DND-41 (cell line): ENCODE data around the gene SLC25A13.

Experiments
- ATAC-seq: fragments of 200-7000 bp; cut with Tn5 transposase; 3 replicates; pipeline ENCODE4 v1.9.1; 2021; ENCODE audit warnings: low read depth; ENCODE audit not compliant: insufficient read depth
- DNase-seq: peaks from one replicate; pipeline ENCODE4 v3.0.0-alpha.2; 2020
- H2AFZ ChIP-seq: 2 replicates; pipeline ENCODE4 v1.6.0; 2012; ENCODE audit warnings: low read depth, low read length
- H3K27ac ChIP-seq: 2 replicates; pipeline ENCODE4 v1.5.1; 2012; ENCODE audit warnings: low read length, inconsistent platforms
- H3K27me3 ChIP-seq: fragments of 200-600 bp; sonication (generic); 2 replicates; pipeline ENCODE4 v1.6.0; 2012; ENCODE audit warnings: low read length, mild to moderate bottlenecking, inconsistent platforms; ENCODE audit not compliant: insufficient read depth, poor library complexity
- H3K36me3 ChIP-seq: 2 replicates; pipeline ENCODE4 v1.5.1; 2012; ENCODE audit warnings: low read length, inconsistent platforms; ENCODE audit not compliant: insufficient read depth
- H3K4me1 ChIP-seq: 2 replicates; pipeline ENCODE4 v1.5.1; 2012; ENCODE audit warnings: mild to moderate bottlenecking, low read length; ENCODE audit not compliant: insufficient read depth
- H3K4me2 ChIP-seq: 2 replicates; pipeline ENCODE4 v1.6.0; 2012; ENCODE audit warnings: mild to moderate bottlenecking, moderate library complexity, low read length, inconsistent platforms; ENCODE audit not compliant: insufficient read depth
- H3K4me3 ChIP-seq, 2 experiments: fragments of 200-600 bp in 1 of 2; shearing (Covaris generic) in 1 of 2; 2 replicates each; pipeline ENCODE4 v1.5.1; 2012 to 2016; ENCODE audit warnings: inconsistent platforms in 2 of 2, low read length in 2 of 2, mild to moderate bottlenecking in 2 of 2, low read depth in 1 of 2, moderate library complexity in 1 of 2
- H3K79me2 ChIP-seq: 2 replicates; pipeline ENCODE4 v1.6.0; 2012; ENCODE audit warnings: low read length, inconsistent platforms; ENCODE audit not compliant: insufficient read depth
- H3K9ac ChIP-seq: 2 replicates; pipeline ENCODE4 v1.6.0; 2012; ENCODE audit warnings: low read depth, mild to moderate bottlenecking, inconsistent platforms, low read length, moderate library complexity
- H3K9me3 ChIP-seq: 2 replicates; pipeline ENCODE4 v1.5.1; 2012; ENCODE audit warnings: low read length, moderate library complexity, mild to moderate bottlenecking, inconsistent platforms; ENCODE audit not compliant: insufficient read depth, severe bottlenecking
- H4K20me1 ChIP-seq: 2 replicates; pipeline ENCODE4 v1.6.0; 2012; ENCODE audit warnings: low read length; ENCODE audit not compliant: insufficient read depth
- CTCF ChIP-seq: IDR thresholded peaks from 2 replicates; pipeline ENCODE4 v1.5.1; 2012; ENCODE audit warnings: borderline replicate concordance, low read length, moderate library complexity, mild to moderate bottlenecking; ENCODE audit not compliant: poor library complexity, severe bottlenecking; ENCODE audit errors: extremely low read depth
- EZH2 ChIP-seq: IDR thresholded peaks from 3 replicates; pipeline ENCODE4 v1.6.1; 2012; ENCODE audit warnings: borderline replicate concordance, low read depth, mild to moderate bottlenecking, moderate library complexity, low read length, inconsistent platforms; ENCODE audit not compliant: severe bottlenecking

SLC25A13 gene

GRCh38 chr7:96188174-96188581 lies 133.7 kb downstream of the SLC25A13 start:
- DNase-seq = no peak

GRCh38 chr7:96187735-96188134 lies 134.2 kb downstream of the SLC25A13 start:
- no peak for TF ChIP-seq CTCF
- no peak for TF ChIP-seq EZH2
- Histone ChIP-seq H3K4me1 (no peaks in the 10 kb centered on the region), H3K36me3 (no peaks in the 10 kb centered on the region), H3K79me2 (no peaks in the 10 kb centered on the region), H3K9ac (no peak overlapping the region), H2AFZ (no peak overlapping the region), H3K4me3 (no peak overlapping the region), H4K20me1 (no peaks in the 10 kb centered on the region), H3K4me2 (no peak overlapping the region), H3K27me3 (no peaks in the 10 kb centered on the region), H3K27ac (no peak overlapping the region), H3K9me3 (no peaks in the 10 kb centered on the region)
- ATAC-seq (no peak), DNase-seq (no peak)

More at GRCh38 chr7:96188174-96188581, 133.7 kb downstream of the SLC25A13 start:
- Histone ChIP-seq H4K20me1 (no peaks in the 10 kb centered on the region), H3K36me3 (no peaks in the 10 kb centered on the region), H3K79me2 (no peaks in the 10 kb centered on the region), H3K4me1 (no peaks in the 10 kb centered on the region), H3K9ac (no peak overlapping the region), H3K4me2 (no peak overlapping the region), H3K27me3 (no peaks in the 10 kb centered on the region), H2AFZ (no peak overlapping the region), H3K9me3 (no peaks in the 10 kb centered on the region), H3K27ac (no peak overlapping the region), H3K4me3 (no peak overlapping the region)
- TF ChIP-seq CTCF = no peak
- no peak for TF ChIP-seq EZH2
- ATAC-seq = no peak

- H3K4me3 ChIP-seq = no peak overlapping the region
- H4K20me1 ChIP-seq = no peaks in the 10 kb centered on the region
- H3K79me2 ChIP-seq = no peaks in the 10 kb centered on the region
- H3K9me3 ChIP-seq = no peaks in the 10 kb centered on the region
- TF ChIP-seq CTCF (no peak), EZH2 (no peak)
- no peaks in the 10 kb centered on the region for H3K36me3 ChIP-seq
- H2AFZ ChIP-seq = no peak overlapping the region
- H3K4me1 ChIP-seq = no peaks in the 10 kb centered on the region
- no peak overlapping the region for H3K9ac ChIP-seq
- no peaks in the 10 kb centered on the region for H3K27me3 ChIP-seq
- H3K27ac ChIP-seq = no peak overlapping the region
- H3K4me2 ChIP-seq = no peak overlapping the region
- no peak for DNase-seq
- ATAC-seq = no peak
These were observed 137.1 kb downstream of the SLC25A13 start for GRCh38 chr7:96184783-96185182.

GRCh38 chr7:96183163-96183670 lies 138.7 kb downstream of the SLC25A13 start:
- H3K27me3 ChIP-seq = no peaks in the 10 kb centered on the region
- no peaks in the 10 kb centered on the region for H3K9me3 ChIP-seq
- no peak for ATAC-seq
- no peaks in the 10 kb centered on the region for H3K4me1 ChIP-seq
- TF ChIP-seq EZH2 = no peak
- TF ChIP-seq CTCF = no peak
- no peak for DNase-seq
- no peaks in the 10 kb centered on the region for H4K20me1 ChIP-seq
- H3K79me2 ChIP-seq = no peaks in the 10 kb centered on the region
- no peaks in the 10 kb centered on the region for H3K36me3 ChIP-seq
- no peak overlapping the region for H3K9ac ChIP-seq
- no peak overlapping the region for H2AFZ ChIP-seq
- H3K27ac ChIP-seq = no peak overlapping the region
- no peak overlapping the region for H3K4me3 ChIP-seq
- H3K4me2 ChIP-seq = no peak overlapping the region
